ENCODE measurements around the gene F7. TPM values are rescaled to one million over a fixed set of nuclear protein-coding genes. Genes with fewer than 3 reads are reported as not detected.
"Not testable (repeated sequence)": the region's sequence is repeated elsewhere in the genome, so short reads cannot be mapped to it uniquely, and the experiment has no call there.

The F7 gene
- total RNA-seq, 1 donor, result not detected

DNA sequence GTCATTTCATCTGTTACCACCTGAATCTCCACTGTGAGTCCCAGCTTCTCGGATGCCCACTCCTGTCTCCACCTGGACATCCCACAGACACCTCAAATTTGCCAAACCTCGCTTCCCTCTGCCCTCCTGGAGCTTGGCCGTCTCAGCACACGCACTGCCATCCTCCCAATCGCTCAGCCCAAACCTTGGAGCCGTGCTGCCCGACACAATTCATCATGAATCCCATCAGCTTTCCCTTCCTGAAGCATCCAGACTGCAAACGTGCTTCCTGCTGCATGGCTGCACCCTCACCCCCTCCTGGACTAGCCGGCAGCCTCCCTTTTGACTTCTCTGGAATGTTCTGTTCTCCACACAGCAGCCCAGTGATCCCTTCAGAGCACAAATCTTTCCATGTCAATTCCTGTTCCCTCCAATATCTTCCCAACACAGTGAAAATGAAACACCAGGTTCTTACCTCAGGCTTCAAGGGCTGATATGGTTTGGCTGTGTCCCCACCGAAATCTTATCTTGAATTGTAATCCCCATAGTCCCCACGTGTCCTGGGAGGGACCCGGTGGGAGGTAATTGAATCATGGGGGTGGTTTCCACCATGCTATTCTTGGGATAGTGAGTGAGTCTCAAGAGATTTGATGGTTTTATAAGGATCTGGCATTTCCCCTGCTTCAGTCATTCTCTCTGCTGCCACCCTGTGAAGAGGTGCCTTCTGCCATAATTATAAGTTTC lies 51.8 kb downstream of the F7 start:
- TF ChIP-seq CTCF (IDR thresholded peaks at IDR 0.05; ENCODE audit: insufficient read depth, low read depth, low read length), result no peak
- DNase-seq (ENCODE audit: low read depth), result no peak
- no peak overlapping the region for H3K4me3 ChIP-seq (ENCODE audit: low read depth, low read length)

DNA sequence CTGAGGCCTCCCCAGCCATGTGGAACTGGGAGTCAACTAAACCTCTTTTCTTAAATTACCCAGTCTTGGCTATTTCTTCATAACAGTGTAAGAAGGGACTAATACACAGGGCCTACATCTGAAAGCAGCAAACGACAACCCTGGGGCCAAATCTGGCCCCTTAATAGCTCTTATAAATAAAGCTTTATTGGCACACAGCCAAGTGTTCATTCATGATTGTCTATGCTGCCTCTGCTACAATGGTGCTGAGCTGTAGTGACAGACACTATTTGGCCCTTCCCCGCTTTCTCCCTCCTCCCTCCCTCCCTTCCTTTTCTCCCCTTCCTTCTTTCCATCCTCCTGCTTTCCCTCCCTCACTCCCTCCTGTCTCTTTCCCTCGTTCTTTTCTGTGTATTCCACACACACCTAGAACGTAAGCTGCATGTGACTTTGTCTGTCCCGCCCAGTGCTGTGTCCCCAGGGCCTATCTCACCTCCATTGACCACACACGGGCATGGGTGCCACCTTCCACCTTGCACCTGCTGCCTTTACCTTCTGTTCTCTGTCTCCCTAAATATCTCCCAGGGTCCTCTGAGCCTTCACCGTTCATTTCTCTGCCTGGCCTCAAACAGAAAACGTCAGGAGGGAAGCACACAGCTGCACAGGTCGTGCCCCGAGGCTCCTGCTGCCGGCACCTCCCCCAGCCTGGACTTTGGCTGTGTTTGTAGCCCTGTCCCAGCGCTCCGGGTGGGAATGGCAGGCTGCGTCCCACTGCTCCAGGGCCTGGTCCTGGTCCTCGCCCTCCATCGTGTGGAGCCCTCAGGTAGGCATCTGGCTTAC lies 52.5 kb downstream of the F7 start, which contains the start of gene PROZ:
TSS of gene PROZ (plus strand) at position 720 of the 819 bp plus-strand sequence. CDS start at position 733, 13 bp downstream.
- no peak for DNase-seq (ENCODE audit: low read depth)
- TF ChIP-seq CTCF (IDR thresholded peaks at IDR 0.05; ENCODE audit: insufficient read depth, low read depth, low read length), result no peak

DNA sequence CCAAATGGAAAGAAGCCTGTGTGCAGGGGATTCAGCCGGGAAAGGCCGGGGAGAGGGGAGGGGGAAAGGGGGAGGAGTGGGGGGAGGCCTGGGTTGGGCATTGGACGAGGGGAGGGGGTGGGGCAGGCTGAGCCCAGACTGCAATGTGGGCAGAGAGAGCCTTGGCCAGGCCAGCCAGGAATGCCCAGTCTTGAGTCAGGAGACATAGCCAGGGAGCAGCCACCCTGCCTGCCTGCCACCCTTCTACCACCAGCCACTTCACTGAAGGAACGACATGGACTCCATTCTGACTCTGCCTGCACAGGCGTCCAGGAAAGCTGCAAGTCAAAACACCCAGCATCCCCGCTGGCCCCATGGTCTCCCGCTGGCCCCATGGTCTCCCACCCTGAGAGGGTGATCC lies 53.4 kb downstream of the F7 start:
- H3K4me3 ChIP-seq (ENCODE audit: low read depth, low read length), result no peak overlapping the region
- no peak for TF ChIP-seq CTCF (IDR thresholded peaks at IDR 0.05; ENCODE audit: insufficient read depth, low read depth, low read length)
- no peak for DNase-seq (ENCODE audit: low read depth)

More for the DNA sequence above, 52.5 kb downstream of the F7 start, which contains the start of gene PROZ:
- no peak within 1 kb of the TSS for H3K4me3 ChIP-seq (ENCODE audit: low read depth, low read length)

DNA sequence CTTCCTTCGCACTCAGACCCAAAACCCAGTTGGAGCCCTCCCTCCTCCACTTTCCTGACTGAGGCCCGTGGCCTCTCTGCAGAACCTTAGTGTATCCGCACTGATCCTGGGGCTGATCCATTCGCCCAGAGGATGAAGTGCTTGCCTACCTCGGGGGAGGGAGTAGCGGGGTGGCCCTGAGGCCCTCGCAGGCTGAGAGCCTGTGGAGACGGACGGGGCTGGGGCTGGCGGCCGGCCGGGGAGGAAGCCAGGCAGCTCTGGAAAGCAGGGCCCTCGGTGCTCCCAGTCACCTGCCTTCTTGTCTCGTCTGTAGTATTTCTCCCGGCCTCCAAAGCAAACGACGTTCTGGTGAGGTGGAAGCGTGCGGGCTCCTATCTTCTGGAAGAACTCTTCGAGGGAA lies 54.1 kb downstream of the F7 start:
- no peak for DNase-seq (ENCODE audit: low read depth)
- no peak overlapping the region for H3K4me3 ChIP-seq (ENCODE audit: low read depth, low read length)
- TF ChIP-seq CTCF (IDR thresholded peaks at IDR 0.05; ENCODE audit: insufficient read depth, low read depth, low read length), result no peak

- DNase-seq (ENCODE audit: low read depth), result no peak
- H3K4me3 ChIP-seq (ENCODE audit: low read depth, low read length), result no peak overlapping the region
- no peak for TF ChIP-seq CTCF (IDR thresholded peaks at IDR 0.05; ENCODE audit: insufficient read depth, low read depth, low read length)
Observed at GRCh38 chr13:113160983-113161382, 55.4 kb downstream of the F7 start.

DNA sequence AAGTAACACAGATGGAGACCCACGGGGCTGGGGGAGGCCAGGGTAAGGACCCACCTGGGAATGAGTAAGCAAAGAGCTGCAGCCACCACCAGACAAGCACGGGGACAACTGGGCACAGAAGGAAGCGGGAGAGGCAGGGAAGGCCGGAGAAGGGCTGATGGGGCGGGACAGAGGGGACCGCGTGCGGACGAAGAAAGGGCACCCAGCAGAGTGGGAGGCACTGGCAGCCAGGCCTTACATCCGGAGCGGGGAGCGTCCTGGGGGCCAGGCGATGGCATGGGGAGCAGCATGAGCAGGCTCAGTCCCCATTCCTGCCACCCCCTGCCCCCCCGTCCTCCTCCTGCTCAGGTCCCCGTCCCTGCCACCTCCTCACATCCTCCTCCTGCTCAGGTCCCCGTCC lies 55.8 kb downstream of the F7 start:
- H3K4me3 ChIP-seq (ENCODE audit: low read depth, low read length), result no peak overlapping the region
- TF ChIP-seq CTCF (IDR thresholded peaks at IDR 0.05; ENCODE audit: insufficient read depth, low read depth, low read length), result no peak
- no peak for DNase-seq (ENCODE audit: low read depth)

- H3K4me3 ChIP-seq (ENCODE audit: low read depth, low read length); DNase-seq (ENCODE audit: low read depth): not testable (repeated sequence)
Observed at GRCh38 chr13:113161975-113162374, 56.4 kb downstream of the F7 start.
